Left lung (tissue), 10 donors: Measurements from ENCODE around the gene TNNC2. TPM values are rescaled to one million over a fixed set of nuclear protein-coding genes. Genes with fewer than 3 reads are reported as not detected.

Source experiments
- ATAC-seq: fragments of 200-7000 bp; cut with Tn5 transposase; one replicate; pipeline ENCODE4 v1.9.1; 2020; ENCODE audit warnings: moderate library complexity
- DNase-seq, 4 donors: peaks; one replicate each; pipeline ENCODE4 v3.0.0-alpha.2; 2013 to 2020
- H3K27ac ChIP-seq, 2 donors: fragments of 200-600 bp; sonication (generic) in 1 of 2; one replicate each; pipeline versions ENCODE4 v1.5.0 to v1.8.0; 2020 to 2021
- H3K27me3 ChIP-seq, 2 donors: fragments of 200-600 bp; sonication (generic) in 1 of 2; one replicate each; pipeline versions ENCODE4 v1.5.0 to v1.8.0; 2020 to 2021
- H3K36me3 ChIP-seq, 2 donors: fragments of 200-600 bp; sonication (generic) in 1 of 2; one replicate each; pipeline versions ENCODE4 v1.5.0 to v1.8.0; 2020 to 2021
- H3K4me1 ChIP-seq, 2 donors: fragments of 200-600 bp; one replicate each; pipeline ENCODE4 v1.8.0; 2021
- H3K4me3 ChIP-seq, 2 donors: fragments of 200-600 bp; sonication (generic) in 1 of 2; one replicate each; pipeline versions ENCODE4 v1.5.0 to v1.8.0; 2020 to 2021; ENCODE audit warnings: mild to moderate bottlenecking in 1 of 2
- H3K9me3 ChIP-seq, 2 donors: fragments of 200-600 bp; sonication (generic) in 1 of 2; one replicate each; pipeline versions ENCODE4 v1.5.0 to v1.8.0; 2020 to 2021
- CTCF ChIP-seq, 2 donors: fragments of 200-600 bp; sonication (generic) in 1 of 2; IDR thresholded peaks; one replicate each; pipeline versions ENCODE4 v1.5.0 to v1.8.0; 2021; ENCODE audit warnings: antibody characterized with exemption in 2 of 2
- intact Hi-C, 2 donors: fragments of 100-400 bp; cut with DNase I; formaldehyde crosslinking; loops; one replicate each; pipeline versions ENCODE4 v1.11.2 to v1.14.2; 2022
- polyA plus RNA-seq, 6 donors: library from polyadenylated mRNA; unstranded; fragments of 120-200 nt; gene quantifications; one replicate each; pipeline ENCODE4 v1.2.1, GENCODE V29; 2013; ENCODE audit not compliant: insufficient read length in 6 of 6
- total RNA-seq, 2 donors: library from RNA; stranded (reverse); fragmentation: NEBNext Ultra II Directional; extraction: Animal tissue kit (Norgen Biotek cat#: 25700); gene quantifications; one replicate each; pipeline ENCODE4 v1.2.1, GENCODE V29; 2021
- donor health status: DM: no; HTN: yes; CAD: no.
- donor health status: DM: no; HTN: no; CAD: no.

Gene TNNC2
- total and polyA plus RNA-seq, 8 donors = 0.21 to 1.2 (median 0.43) TPM

DNA sequence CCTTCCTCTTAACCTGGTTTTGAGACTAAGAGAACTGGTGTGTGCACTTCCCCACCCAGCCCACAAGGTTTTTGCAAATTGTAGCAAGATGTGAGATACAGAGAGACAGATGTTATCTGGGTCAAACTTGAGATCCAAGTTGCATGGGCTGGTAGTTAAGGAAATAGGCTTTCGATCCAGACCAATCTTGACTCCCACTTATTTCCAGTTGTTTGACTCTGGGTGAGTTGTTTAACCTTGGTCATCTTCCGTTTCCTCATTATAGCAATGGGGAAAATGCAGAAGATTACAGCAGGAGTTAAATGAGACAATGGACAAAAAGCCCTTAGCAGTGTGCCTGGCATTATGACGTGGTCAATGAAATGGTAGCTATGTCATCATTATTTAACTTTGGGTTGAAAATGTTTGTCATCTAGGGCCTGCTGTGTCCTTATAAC lies 8.2 kb upstream of the TNNC2 start:
- no peak for ATAC-seq
- peak overlapping the region in 1 of 2 donors; percentile 73 for H3K4me3 ChIP-seq
- no peak for TF ChIP-seq CTCF (IDR thresholded peaks at IDR 0.05)

DNA sequence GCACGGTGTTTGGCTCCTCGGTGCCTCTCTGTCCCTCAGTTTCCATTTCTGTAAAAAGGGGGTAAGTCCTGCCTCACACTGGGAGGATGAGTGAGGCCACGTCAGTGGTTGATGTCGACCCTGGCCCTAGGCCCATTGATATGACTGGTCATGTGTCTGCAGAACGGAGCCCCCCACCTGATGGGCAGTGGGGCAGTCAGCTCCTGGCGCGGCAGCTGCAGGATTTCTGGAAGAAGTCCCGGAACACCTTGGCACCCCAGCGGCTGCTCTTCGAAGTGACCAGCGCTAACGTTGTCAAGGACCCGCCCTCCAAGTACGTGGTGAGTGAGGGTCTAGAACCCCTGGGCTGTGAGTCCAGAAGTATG lies 7.7 kb upstream of the TNNC2 start:
- intact Hi-C loops = no loop called here
- Histone ChIP-seq H3K36me3 (peaks cover 0 to 10% of the 10 kb centered on the region in 2 donors), H3K9me3 (no peaks in the 10 kb centered on the region), H3K27me3 (no peaks in the 10 kb centered on the region), H3K4me1 (peaks cover 20 to 47% of the 10 kb centered on the region in 2 donors), H3K4me3 (peak overlapping the region; percentile 66 to 73), H3K27ac (peak overlapping the region in 1 of 2 donors; percentile 88)
- DNase-seq (no peak), ATAC-seq (no peak)
- TF ChIP-seq CTCF (IDR thresholded peaks at IDR 0.05) = no peak

More for the DNA sequence above, 8.2 kb upstream of the TNNC2 start:
- Histone ChIP-seq H3K4me1 (peaks cover 20 to 47% of the 10 kb centered on the region in 2 donors), H3K27me3 (no peaks in the 10 kb centered on the region), H3K27ac (peak overlapping the region in 1 of 2 donors; percentile 88), H3K9me3 (no peaks in the 10 kb centered on the region), H3K36me3 (peaks cover 0 to 16% of the 10 kb centered on the region in 2 donors)
- intact Hi-C loops = no loop called here
- no peak for DNase-seq

DNA sequence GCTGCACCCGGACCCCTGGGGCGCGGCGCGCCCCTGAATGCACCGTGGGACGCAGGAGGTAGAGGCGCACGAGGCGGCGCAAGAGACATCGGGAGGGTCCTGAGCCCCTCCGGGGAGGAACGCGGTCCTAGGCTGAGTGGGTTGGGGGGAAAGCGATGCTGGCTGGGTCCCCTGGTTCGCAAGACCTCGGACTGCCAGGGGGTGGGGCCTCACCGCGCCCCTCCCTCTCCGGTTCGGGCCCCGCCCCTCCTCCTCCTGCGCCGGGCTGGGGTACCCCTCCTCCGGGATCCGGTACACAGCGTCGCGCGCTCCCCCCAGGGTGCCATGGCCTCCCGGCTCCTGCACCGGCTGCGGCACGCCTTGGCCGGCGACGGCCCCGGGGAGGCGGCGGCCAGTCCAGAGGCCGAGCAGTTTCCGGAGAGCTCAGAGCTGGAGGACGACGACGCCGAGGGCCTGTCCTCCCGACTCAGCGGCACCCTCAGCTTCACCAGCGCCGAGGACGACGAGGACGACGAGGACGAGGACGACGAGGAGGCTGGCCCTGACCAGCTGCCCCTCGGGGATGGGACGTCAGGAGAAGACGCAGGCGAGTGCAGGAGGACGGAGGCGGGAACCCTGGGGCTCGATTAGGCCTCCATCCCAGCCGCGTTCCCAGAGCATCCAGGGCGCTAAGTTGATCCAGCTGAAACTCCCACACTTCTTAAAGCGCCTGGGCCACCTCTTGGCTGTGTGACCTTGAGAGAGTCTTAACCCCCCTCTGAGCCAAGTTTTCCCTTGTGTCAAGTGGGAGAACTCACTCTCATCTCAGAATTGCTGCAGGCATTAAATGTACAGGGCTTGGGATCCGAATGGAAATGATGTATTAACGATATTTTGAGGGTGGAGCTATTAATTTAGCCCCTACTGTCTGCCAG lies 7.0 kb upstream of the TNNC2 start:
- Histone ChIP-seq H3K9me3 (no peaks in the 10 kb centered on the region), H3K4me1 (peaks cover 20 to 47% of the 10 kb centered on the region in 2 donors), H3K27ac (peak overlapping the region; percentile 88 to 93), H3K36me3 (peaks cover 0 to 7% of the 10 kb centered on the region in 2 donors), H3K4me3 (peak overlapping the region; percentile 66 to 73), H3K27me3 (no peaks in the 10 kb centered on the region)
- ATAC-seq = peak; percentile 90
- intact Hi-C loops = no loop called here
- TF ChIP-seq CTCF (IDR thresholded peaks at IDR 0.05) = no peak
- DNase-seq = peak; percentile 74 to 90 (median 84)

GRCh38 chr20:45833030-45833882 lies 6.1 kb upstream of the TNNC2 start, which contains the start of gene SNX21:
Gene SNX21 (plus strand): TSS chr20:45833799. CDS start chr20:45833920, 121 bp downstream.
- TF ChIP-seq CTCF (IDR thresholded peaks at IDR 0.05) = no peak
- peak; percentile 85 to 94 (median 89) for DNase-seq
- intact Hi-C loops = no loop called here

More at GRCh38 chr20:45833030-45833882, 6.1 kb upstream of the TNNC2 start, which contains the start of gene SNX21:
- Histone ChIP-seq H3K9me3 (no peaks in the 10 kb centered on the region), H3K27ac (peak within 1 kb of the TSS; percentile 88 to 93), H3K4me3 (peak within 1 kb of the TSS; percentile 66 to 73), H3K27me3 (no peaks in the 10 kb centered on the region), H3K36me3 (peaks cover 0 to 4% of the 10 kb centered on the region in 2 donors), H3K4me1 (peaks cover 20 to 47% of the 10 kb centered on the region in 2 donors)
- peak; percentile 91 for ATAC-seq
